ENCODE results near the gene SPEM2. TPM values are rescaled to one million over a fixed set of nuclear protein-coding genes. Genes with fewer than 3 reads are reported as not detected.
A peak's percentile ranks its signal among the peaks of the same experiment; 100 is the strongest.
"Not testable (repeated sequence)": the region's sequence is repeated elsewhere in the genome, so short reads cannot be mapped to it uniquely, and the experiment has no call there.

SPEM2 gene
- total RNA-seq, 4 donors from 2014 or later = not detected

DNA sequence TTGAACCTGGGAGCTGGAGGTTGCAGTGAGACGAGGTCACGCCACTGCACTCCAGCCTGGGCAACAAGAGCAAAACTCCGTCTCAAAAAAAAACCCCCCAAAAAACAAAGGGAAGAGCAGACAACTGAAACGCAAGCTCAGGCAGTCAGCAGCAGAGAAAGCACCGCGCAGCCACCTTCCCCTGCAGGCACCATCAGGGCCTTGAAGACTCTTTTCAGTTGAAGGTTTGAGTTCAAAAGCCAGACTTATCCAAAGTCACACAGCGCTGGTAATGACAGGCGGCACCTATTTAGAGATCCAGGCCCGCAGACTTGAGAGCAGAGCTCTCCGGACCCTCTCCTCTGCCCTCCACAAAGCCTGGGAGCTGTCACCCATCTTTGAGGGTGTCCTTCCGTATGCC, 42.9 kb downstream of the SPEM2 start:
- intact Hi-C loops (cut with DNase I; ENCODE audit: low total_unique reads) = no loop called here
- TF ChIP-seq, protein P1, sequence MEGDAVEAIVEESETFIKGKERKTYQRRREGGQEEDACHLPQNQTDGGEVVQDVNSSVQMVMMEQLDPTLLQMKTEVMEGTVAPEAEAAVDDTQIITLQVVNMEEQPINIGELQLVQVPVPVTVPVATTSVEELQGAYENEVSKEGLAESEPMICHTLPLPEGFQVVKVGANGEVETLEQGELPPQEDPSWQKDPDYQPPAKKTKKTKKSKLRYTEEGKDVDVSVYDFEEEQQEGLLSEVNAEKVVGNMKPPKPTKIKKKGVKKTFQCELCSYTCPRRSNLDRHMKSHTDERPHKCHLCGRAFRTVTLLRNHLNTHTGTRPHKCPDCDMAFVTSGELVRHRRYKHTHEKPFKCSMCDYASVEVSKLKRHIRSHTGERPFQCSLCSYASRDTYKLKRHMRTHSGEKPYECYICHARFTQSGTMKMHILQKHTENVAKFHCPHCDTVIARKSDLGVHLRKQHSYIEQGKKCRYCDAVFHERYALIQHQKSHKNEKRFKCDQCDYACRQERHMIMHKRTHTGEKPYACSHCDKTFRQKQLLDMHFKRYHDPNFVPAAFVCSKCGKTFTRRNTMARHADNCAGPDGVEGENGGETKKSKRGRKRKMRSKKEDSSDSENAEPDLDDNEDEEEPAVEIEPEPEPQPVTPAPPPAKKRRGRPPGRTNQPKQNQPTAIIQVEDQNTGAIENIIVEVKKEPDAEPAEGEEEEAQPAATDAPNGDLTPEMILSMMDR (IDR thresholded peaks at IDR 0.05) = no peak
- no peak for TF ChIP-seq POLR2A (IDR thresholded peaks at IDR 0.05)
- no peak for DNase-seq (ENCODE audit: low spot score in 2 of 2)

DNA sequence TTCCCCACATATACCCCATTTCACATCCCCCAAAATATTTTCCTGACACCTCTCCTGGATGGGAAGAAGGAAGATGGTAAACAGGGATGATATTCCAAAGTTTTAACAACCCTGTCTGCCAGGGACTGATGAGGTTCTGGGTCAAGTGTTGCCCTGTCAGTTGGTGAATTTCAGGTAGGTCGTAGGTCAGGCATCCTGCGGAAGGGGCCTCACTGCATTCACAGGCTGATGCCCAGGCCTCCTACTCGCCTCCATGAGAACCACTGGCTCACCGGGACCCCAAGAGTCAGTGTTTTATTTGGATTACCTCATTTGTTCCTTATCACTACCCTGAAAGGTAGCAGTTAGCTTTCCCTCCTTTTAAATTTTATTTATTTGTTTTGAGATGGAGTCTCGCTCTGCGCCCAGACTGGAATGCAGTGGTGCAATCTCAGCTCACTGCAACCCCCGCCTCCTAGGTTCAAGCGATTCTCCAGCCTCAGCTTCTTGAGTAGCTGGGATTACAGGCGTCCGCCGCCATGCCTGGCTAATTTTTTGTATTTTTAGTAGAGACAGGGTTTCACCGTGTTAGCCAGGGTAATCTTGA, 43.5 kb downstream of the SPEM2 start:
- WGBS, 2 donors = 82 to 86% methylated on average over 12 of the region's 12 CpGs
- no peak overlapping the region for H3K4me3 ChIP-seq (ENCODE audit: low read depth, poor library complexity, severe bottlenecking)
- TF ChIP-seq, protein P1 (IDR thresholded peaks at IDR 0.05) = no peak
- no peak for TF ChIP-seq POLR2A (IDR thresholded peaks at IDR 0.05)
- DNase-seq (ENCODE audit: low spot score in 2 of 2) = no peak
- intact Hi-C loops (cut with DNase I; ENCODE audit: low total_unique reads) = no loop called here

More for the DNA sequence above, 42.9 kb downstream of the SPEM2 start:
- WGBS, 2 donors = 92 to 95% methylated on average over 11 of the region's 11 CpGs
- H3K4me3 ChIP-seq (ENCODE audit: low read depth, poor library complexity, severe bottlenecking) = no peak overlapping the region

DNA sequence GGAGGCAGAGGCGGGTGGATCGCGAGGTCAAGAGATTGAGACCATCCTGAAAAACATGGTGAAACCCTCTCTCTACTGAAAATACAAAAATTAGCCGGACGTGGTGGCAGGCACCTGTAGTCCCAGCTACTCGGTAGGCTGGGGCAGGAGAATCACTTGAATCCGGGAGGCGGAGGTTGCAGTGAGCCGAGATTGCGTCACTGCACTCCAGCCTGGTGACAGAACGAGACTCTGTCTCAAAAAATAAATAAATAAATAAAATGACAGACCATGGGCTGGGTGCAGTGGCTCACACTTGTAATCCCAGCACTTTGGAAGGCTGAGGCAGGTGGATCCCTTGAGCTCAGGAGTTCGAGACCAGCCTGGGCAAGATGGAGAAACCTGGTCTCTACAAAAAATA, 44.4 kb downstream of the SPEM2 start:
- intact Hi-C loops (cut with DNase I; ENCODE audit: low total_unique reads); DNase-seq (ENCODE audit: low spot score in 2 of 2); H3K4me3 ChIP-seq (ENCODE audit: low read depth, poor library complexity, severe bottlenecking): not testable (repeated sequence)
- 90 to 93% methylated on average over 12 of the region's 12 CpGs for WGBS, 2 donors

DNA sequence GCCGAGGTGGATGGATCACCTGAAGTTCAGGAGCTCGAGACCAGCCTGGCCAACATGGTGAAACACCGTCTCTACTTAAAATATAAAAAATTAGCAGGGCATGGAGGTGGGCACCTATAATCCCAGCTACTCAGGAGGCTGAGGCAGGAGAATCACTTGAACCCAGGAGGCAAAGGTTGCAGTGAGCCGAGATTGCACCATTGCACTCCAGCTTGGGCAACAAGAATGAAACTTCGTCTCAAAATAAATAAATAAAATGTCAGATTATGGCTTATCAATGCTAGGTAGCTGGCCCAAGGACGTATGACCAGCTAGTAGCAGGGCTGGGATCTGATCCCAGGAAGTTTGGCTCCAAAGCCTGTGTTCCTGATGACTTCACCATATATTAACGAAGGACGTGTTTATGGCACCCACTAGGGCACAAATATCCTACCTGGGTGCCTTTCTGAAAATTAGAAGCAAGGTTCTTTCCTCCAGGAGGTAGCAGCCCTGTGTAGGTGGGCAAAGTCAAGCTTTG, 45.1 kb downstream of the SPEM2 start:
- DNase-seq (ENCODE audit: low spot score in 2 of 2); intact Hi-C loops (cut with DNase I; ENCODE audit: low total_unique reads); H3K4me3 ChIP-seq (ENCODE audit: low read depth, poor library complexity, severe bottlenecking): not testable (repeated sequence)
- WGBS, 2 donors = 76% methylated on average over 8 of the region's 8 CpGs

DNA sequence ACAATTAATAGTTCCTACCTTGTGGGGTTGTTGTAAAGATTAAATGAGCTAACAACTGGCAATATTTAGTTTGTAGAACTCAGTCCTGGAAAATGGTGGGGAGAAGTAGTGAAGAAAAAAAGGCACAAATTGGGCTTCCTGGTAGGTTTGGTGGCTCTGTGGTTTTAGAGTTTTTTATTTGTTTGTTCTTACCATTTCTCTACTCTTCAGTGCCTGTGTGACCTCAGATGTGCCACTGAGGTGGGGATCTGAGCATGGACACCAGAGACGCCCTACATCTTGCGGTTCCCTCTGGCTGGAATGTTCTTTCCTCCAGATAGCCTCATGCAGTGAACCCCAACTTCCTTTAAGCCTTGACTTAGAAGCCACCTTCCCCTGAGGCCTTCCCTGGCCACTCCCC, 46.3 kb downstream of the SPEM2 start:
- no peak overlapping the region for H3K4me3 ChIP-seq (ENCODE audit: low read depth, poor library complexity, severe bottlenecking)
- 74 to 78% methylated on average over 2 of the region's 2 CpGs for WGBS, 2 donors
- intact Hi-C loops (cut with DNase I; ENCODE audit: low total_unique reads) = no loop called here
- DNase-seq (ENCODE audit: low spot score in 2 of 2) = no peak
- TF ChIP-seq POLR2A (IDR thresholded peaks at IDR 0.05) = no peak
- TF ChIP-seq, protein P1 (IDR thresholded peaks at IDR 0.05) = no peak

DNA sequence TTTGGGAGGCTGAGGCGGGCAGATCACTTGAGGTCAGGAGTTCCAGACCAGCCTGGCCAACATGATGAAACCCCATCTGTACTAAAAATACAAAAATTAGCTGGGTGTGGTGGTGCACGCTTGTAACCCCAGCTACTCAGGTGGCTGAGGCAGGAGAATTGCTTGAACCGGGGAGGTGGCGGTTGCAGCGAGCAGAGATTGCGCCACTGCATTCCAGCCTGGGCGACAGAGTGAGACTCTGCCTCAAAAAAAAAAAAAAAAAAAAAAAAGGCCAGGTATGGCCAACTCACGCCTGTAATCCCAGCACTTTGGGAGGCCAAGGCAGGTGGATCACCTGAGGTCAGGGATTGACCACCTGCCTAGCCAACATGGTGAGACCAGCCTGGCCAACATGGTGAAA, 49.4 kb downstream of the SPEM2 start:
- intact Hi-C loops (cut with DNase I; ENCODE audit: low total_unique reads); H3K4me3 ChIP-seq (ENCODE audit: low read depth, poor library complexity, severe bottlenecking); DNase-seq (ENCODE audit: low spot score in 2 of 2): not testable (repeated sequence)
- WGBS, 2 donors = 59 to 60% methylated on average over 7 to 8 of the region's 8 CpGs

DNA sequence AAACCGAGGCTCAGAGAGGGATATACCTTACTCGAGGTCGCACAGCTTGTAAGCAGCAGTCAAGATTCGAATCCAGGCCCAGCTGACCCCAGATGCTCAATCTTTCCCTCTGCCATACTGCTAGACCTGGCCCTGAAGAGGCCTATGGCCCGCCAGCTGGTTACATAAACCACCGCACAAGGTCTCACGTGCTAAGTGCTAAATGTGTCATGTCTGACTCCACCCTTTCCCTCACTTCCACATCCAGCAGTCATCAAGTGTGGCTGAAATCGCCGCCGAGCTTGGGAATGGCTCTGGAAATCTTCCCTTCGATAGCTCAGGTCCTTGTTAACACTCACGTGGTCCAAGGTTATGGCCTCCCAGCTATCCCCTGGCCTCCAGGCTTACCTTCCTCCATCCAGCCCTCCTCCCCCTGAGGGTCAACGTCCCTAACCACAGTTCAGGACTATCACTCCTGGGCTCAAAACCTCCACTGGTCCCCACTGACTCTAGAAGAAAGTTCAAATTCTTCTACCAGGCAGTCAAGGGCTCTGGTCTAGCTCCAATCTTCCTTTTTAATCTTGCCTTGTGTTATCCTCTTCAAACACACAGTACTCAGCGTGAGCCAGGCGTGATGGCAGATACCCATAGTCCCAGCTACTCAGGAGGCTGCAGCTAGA, 50.5 kb downstream of the SPEM2 start:
- H3K4me3 ChIP-seq (ENCODE audit: low read depth, poor library complexity, severe bottlenecking) = no peak overlapping the region
- intact Hi-C loops (cut with DNase I; ENCODE audit: low total_unique reads) = no loop called here
- peak; percentile 87 to 95 for DNase-seq (ENCODE audit: low spot score in 2 of 2)
- 32 to 35% methylated on average over 15 of the region's 15 CpGs for WGBS, 2 donors
- TF ChIP-seq POLR2A (IDR thresholded peaks at IDR 0.05) = no peak
- TF ChIP-seq, protein P1 (IDR thresholded peaks at IDR 0.05) = no peak
